Rectal smooth muscle tissue (tissue), 1 donor: ENCODE results near the gene CASR.
"Not testable (repeated sequence)": the region's sequence is repeated elsewhere in the genome, so short reads cannot be mapped to it uniquely, and the experiment has no call there.

Source experiments
- H3K27ac ChIP-seq: one replicate; pipeline ENCODE4 v1.7.0; 2013; ENCODE audit warnings: low read depth, low read length, inconsistent platforms
- H3K27me3 ChIP-seq: one replicate; pipeline ENCODE4 v1.7.0; 2013; ENCODE audit warnings: low read length; ENCODE audit not compliant: control insufficient read depth, insufficient read depth
- H3K36me3 ChIP-seq: one replicate; pipeline ENCODE4 v1.7.0; 2013; ENCODE audit warnings: low read length; ENCODE audit not compliant: control insufficient read depth, insufficient read depth
- H3K4me1 ChIP-seq: one replicate; pipeline ENCODE4 v1.7.0; 2013; ENCODE audit warnings: low read length; ENCODE audit not compliant: control insufficient read depth, insufficient read depth
- H3K4me3 ChIP-seq: one replicate; pipeline ENCODE4 v1.7.0; 2013; ENCODE audit warnings: low read length
- H3K9ac ChIP-seq: one replicate; pipeline ENCODE4 v1.7.0; 2013; ENCODE audit warnings: low read length

CASR gene

DNA sequence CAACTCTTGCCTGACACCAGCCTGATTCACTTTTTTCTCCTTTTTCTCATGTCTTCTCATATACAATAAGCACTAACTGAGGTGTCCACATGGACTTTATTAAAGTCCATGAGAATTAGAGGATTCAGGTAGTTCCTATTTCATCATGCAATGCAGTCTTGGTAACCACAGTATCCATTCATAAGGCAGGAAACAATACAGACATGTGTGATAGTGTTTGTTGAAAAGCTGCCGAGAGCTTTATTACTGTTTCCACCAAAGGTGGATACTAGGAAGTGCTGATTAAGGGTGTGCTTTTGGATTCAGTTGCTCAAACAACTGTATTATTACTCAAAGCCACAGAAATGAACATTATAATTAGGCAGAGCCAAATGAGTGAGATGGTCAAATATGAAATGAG lies 5.3 kb downstream of the CASR start:
- peaks cover 3% of the 10 kb centered on the region for H3K27me3 ChIP-seq
- H3K4me1 ChIP-seq = no peaks in the 10 kb centered on the region
- no peaks in the 10 kb centered on the region for H3K36me3 ChIP-seq
- H3K4me3 ChIP-seq = no peak overlapping the region
- H3K9ac ChIP-seq = no peak overlapping the region
- no peak overlapping the region for H3K27ac ChIP-seq

DNA sequence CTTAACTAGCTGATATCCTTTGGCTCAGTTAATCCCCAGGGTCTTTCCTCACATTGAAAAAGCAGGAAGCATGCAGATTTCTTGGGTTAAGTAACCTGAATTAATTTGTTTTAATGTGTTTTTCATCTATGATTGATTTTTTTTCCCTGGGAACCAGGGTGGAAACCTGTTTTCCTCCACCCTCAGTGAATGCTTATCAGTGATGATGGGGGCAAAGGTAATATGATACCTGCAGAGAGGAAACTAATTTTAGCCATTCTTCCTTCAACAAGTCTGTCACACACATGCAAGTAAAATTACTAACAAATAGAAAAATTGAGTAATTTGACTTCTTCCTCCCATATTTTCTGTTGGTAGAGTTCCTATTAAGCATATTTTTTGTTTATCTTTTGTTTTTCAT lies 5.9 kb downstream of the CASR start:
- Histone ChIP-seq H3K4me3 (no peak overlapping the region), H3K27ac (no peak overlapping the region), H3K4me1 (no peaks in the 10 kb centered on the region), H3K9ac (no peak overlapping the region), H3K36me3 (no peaks in the 10 kb centered on the region), H3K27me3 (no peaks in the 10 kb centered on the region)

DNA sequence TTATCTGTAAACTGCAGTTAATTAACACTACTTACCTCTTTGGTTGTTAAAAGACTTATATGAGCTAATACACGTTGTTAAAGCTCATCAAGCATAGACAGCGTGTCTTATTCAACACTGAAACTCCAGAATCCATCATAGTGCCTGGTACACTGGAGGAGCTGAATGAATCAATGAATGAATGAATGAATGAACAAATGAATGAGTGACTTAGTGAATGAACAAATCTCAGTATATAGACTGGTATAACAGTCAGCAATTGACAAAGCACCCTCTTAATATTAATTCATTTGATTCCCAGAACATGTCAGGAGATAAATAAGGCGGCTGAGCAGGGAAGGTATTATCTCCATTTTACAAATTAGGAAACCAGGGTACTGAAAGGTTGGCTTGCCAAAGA lies 7.1 kb downstream of the CASR start:
- no peak overlapping the region for H3K4me3 ChIP-seq
- no peaks in the 10 kb centered on the region for H3K4me1 ChIP-seq
- H3K27me3 ChIP-seq = no peaks in the 10 kb centered on the region
- H3K9ac ChIP-seq = no peak overlapping the region
- H3K27ac ChIP-seq = no peak overlapping the region
- H3K36me3 ChIP-seq = no peaks in the 10 kb centered on the region

DNA sequence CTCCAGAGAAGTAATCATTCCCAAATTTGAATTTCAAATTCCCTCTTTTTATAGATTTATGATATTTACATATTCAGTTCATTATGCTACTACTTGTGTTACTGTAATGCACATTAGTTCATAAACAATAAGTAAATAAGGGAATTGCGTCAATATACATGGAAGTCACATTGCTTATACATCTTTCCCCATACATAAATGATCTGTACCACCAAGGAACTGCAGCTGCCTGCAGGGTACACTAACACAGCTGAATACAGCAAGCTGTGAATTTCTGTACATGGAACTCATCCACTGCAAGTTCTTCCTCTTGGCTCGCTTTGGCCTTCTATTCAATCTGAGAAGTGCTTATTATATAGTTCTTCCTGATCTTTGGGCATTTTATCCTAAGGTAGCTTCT lies 15.5 kb downstream of the CASR start:
- Histone ChIP-seq H3K27ac (no peak overlapping the region), H3K4me3 (no peak overlapping the region), H3K36me3 (no peaks in the 10 kb centered on the region), H3K9ac (no peak overlapping the region), H3K27me3 (no peaks in the 10 kb centered on the region), H3K4me1 (no peaks in the 10 kb centered on the region)

- Histone ChIP-seq H3K27ac (no peak overlapping the region), H3K36me3 (no peaks in the 10 kb centered on the region), H3K27me3 (no peaks in the 10 kb centered on the region), H3K4me1 (no peaks in the 10 kb centered on the region), H3K9ac (no peak overlapping the region), H3K4me3 (no peak overlapping the region)
Observed at GRCh38 chr3:122199552-122199951, 16.1 kb downstream of the CASR start.

- no peaks in the 10 kb centered on the region for H3K36me3 ChIP-seq
- H3K9ac ChIP-seq = no peak overlapping the region
- H3K4me1 ChIP-seq = no peaks in the 10 kb centered on the region
- no peaks in the 10 kb centered on the region for H3K27me3 ChIP-seq
- no peak overlapping the region for H3K27ac ChIP-seq
- no peak overlapping the region for H3K4me3 ChIP-seq
Observed at GRCh38 chr3:122200661-122201060, 17.2 kb downstream of the CASR start.

- not testable (repeated sequence) for H3K4me3 ChIP-seq, H3K9ac ChIP-seq, H3K27ac ChIP-seq, H3K27me3 ChIP-seq, H3K4me1 ChIP-seq, H3K36me3 ChIP-seq
Observed at GRCh38 chr3:122201476-122201875, 18.0 kb downstream of the CASR start.

- Histone ChIP-seq H3K36me3 (no peaks in the 10 kb centered on the region), H3K27me3 (no peaks in the 10 kb centered on the region), H3K27ac (no peak overlapping the region), H3K4me3 (no peak overlapping the region), H3K9ac (no peak overlapping the region), H3K4me1 (no peaks in the 10 kb centered on the region)
Observed at GRCh38 chr3:122208579-122208978, 25.1 kb downstream of the CASR start.

DNA sequence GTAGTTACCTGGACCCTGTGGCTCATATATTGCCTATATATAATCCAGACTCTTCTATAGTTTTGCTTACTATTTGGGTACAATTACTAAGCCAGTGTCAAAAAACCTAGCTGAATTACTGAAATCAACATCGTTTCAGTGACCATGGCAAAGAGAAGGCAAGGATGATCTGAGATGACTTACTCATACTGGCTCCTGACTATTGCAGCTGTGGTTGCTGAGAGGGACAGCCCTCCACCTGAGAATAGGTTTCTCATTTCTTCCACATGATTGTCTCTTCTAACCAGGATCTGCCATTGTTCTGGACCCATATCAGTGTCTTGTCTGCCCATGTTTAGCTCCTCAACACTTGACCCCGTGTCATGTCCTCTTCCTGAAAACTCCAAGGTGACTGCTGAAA lies 30.2 kb downstream of the CASR start:
- Histone ChIP-seq H3K4me1 (no peaks in the 10 kb centered on the region), H3K9ac (no peak overlapping the region), H3K27me3 (no peaks in the 10 kb centered on the region), H3K27ac (no peak overlapping the region), H3K4me3 (no peak overlapping the region), H3K36me3 (no peaks in the 10 kb centered on the region)

DNA sequence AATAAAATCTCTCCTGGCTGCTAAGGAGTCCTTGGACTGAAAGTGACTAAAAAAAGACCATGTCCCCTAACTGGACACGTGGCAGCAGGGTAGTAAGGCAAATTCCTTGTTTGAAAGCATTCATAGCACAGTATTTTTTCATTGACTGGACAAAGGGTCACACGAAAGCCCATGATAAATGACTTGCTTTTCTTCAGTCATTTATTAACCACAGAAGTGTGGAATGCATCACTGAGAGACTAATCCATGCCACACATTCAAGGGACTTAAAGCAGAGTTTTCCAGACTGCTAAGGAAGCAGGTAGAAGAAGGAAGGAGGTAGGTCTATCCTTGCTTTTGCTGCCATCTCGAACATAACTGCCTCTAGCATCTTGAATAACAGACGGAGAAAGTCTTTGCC lies 31.2 kb downstream of the CASR start:
- H3K36me3 ChIP-seq = no peaks in the 10 kb centered on the region
- no peaks in the 10 kb centered on the region for H3K27me3 ChIP-seq
- no peak overlapping the region for H3K4me3 ChIP-seq
- H3K27ac ChIP-seq = no peak overlapping the region
- H3K4me1 ChIP-seq = no peaks in the 10 kb centered on the region
- H3K9ac ChIP-seq = no peak overlapping the region

DNA sequence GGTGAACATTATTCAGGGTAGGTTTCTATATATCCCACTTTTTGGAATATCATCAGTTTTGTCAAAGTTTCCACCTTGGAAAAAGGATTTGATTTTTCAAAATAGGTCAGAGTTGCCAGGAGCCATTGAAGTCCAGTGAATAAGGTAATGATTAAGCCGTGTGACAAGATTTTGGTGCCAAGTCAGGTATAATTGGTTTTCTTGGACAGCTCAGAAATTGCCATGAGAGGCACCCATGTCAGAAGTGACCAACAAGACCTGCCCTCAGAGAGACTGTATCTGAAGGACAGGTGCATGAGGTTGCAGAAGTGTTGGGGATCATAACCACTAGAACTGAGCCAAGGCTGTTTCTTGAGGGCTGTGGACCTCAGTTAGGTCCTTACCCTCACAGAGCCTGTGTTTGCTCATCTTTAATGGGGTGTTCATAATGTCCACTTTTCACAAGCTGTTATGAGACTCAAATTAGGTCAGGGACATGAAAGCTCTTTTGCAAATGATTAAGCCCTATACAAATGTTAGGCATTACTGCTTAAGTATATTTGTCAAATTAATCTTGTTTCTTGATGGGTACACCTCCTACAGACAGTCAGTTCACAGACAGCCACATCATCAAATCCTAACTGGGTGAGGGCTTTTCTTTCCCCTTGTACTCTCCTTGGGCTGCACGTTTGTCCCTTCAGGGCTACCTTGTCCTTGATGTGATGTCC lies 32.3 kb downstream of the CASR start:
- Histone ChIP-seq H3K4me3 (no peak overlapping the region), H3K4me1 (no peaks in the 10 kb centered on the region), H3K9ac (no peak overlapping the region), H3K36me3 (no peaks in the 10 kb centered on the region), H3K27ac (no peak overlapping the region), H3K27me3 (no peaks in the 10 kb centered on the region)

DNA sequence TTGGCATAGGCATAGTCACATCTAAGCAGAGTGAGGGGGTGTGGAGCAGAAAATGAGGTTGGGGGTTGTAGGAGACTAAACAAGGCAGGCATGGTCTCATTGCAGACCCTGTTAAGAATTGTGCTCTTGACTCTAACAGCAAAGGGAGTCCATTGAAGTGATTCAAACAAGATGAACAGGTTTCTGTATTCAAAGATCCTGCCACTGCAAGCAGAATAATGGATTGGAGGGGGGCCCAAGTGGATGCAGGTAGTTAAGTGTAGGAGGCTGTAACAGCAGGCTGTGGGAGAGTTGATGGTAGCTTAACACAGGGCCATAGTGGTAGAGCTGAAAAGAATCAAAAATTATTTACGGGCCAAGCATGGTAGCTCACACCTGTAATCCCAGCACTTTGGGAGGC lies 34.4 kb downstream of the CASR start:
- H3K36me3 ChIP-seq = no peaks in the 10 kb centered on the region
- no peak overlapping the region for H3K4me3 ChIP-seq
- H3K4me1 ChIP-seq = no peaks in the 10 kb centered on the region
- no peaks in the 10 kb centered on the region for H3K27me3 ChIP-seq
- H3K9ac ChIP-seq = no peak overlapping the region
- no peak overlapping the region for H3K27ac ChIP-seq

- Histone ChIP-seq H3K27me3 (no peaks in the 10 kb centered on the region), H3K4me3 (no peak overlapping the region), H3K4me1 (no peaks in the 10 kb centered on the region), H3K27ac (no peak overlapping the region), H3K36me3 (no peaks in the 10 kb centered on the region), H3K9ac (no peak overlapping the region)
Observed at GRCh38 chr3:122219242-122219872, 35.9 kb downstream of the CASR start.
